Measurements from ENCODE around the gene IDH3B.

IDH3B gene

GRCh38 chr20:2663887-2664719 lies at the start of gene IDH3B:
Gene IDH3B (minus strand): TSS chr20:2664216. CDS start chr20:2664188, 28 bp downstream.
- no peaks in the 10 kb centered on the region for H3K9me3 Mint-ChIP-seq
- peak within 1 kb of the TSS; percentile 92 for H3K27ac Mint-ChIP-seq
- H3K27me3 Mint-ChIP-seq = no peaks in the 10 kb centered on the region
- peaks cover 28% of the 10 kb centered on the region for H3K4me1 Mint-ChIP-seq (ENCODE audit: low read depth)
- H3K4me3 Mint-ChIP-seq = peak within 1 kb of the TSS; percentile 88
- H3K36me3 Mint-ChIP-seq (ENCODE audit: low read depth) = peaks cover 23% of the 10 kb centered on the region

GRCh38 chr20:2713285-2713684 lies 49.3 kb upstream of the IDH3B start:
- no peak overlapping the region for H3K27ac Mint-ChIP-seq
- no peaks in the 10 kb centered on the region for H3K9me3 Mint-ChIP-seq
- H3K4me3 Mint-ChIP-seq = no peak overlapping the region
- no peaks in the 10 kb centered on the region for H3K36me3 Mint-ChIP-seq (ENCODE audit: low read depth)
- no peaks in the 10 kb centered on the region for H3K27me3 Mint-ChIP-seq
- H3K4me1 Mint-ChIP-seq (ENCODE audit: low read depth) = no peaks in the 10 kb centered on the region

GRCh38 chr20:2709205-2709981 lies 45.4 kb upstream of the IDH3B start:
- H3K36me3 Mint-ChIP-seq (ENCODE audit: low read depth) = no peaks in the 10 kb centered on the region
- no peaks in the 10 kb centered on the region for H3K4me1 Mint-ChIP-seq (ENCODE audit: low read depth)
- H3K27me3 Mint-ChIP-seq = peaks cover 3% of the 10 kb centered on the region
- H3K4me3 Mint-ChIP-seq = no peak overlapping the region
- H3K9me3 Mint-ChIP-seq = no peaks in the 10 kb centered on the region
- H3K27ac Mint-ChIP-seq = no peak overlapping the region

- Mint-ChIP-seq H3K27me3 (peaks cover 4% of the 10 kb centered on the region), H3K36me3 (ENCODE audit: low read depth) (no peaks in the 10 kb centered on the region), H3K4me3 (no peak overlapping the region), H3K27ac (no peak overlapping the region), H3K4me1 (ENCODE audit: low read depth) (no peaks in the 10 kb centered on the region), H3K9me3 (no peaks in the 10 kb centered on the region)
Observed at GRCh38 chr20:2708665-2709064, 44.6 kb upstream of the IDH3B start.

- H3K27me3 Mint-ChIP-seq = peaks cover 4% of the 10 kb centered on the region
- H3K4me3 Mint-ChIP-seq = no peak overlapping the region
- H3K27ac Mint-ChIP-seq = no peak overlapping the region
- H3K4me1 Mint-ChIP-seq (ENCODE audit: low read depth) = no peaks in the 10 kb centered on the region
- H3K9me3 Mint-ChIP-seq = no peaks in the 10 kb centered on the region
- no peaks in the 10 kb centered on the region for H3K36me3 Mint-ChIP-seq (ENCODE audit: low read depth)
Observed at GRCh38 chr20:2708073-2708415, 44.0 kb upstream of the IDH3B start.

GRCh38 chr20:2707353-2708072 lies 43.5 kb upstream of the IDH3B start:
- Mint-ChIP-seq H3K4me1 (ENCODE audit: low read depth) (no peaks in the 10 kb centered on the region), H3K9me3 (no peaks in the 10 kb centered on the region), H3K27me3 (peaks cover 4% of the 10 kb centered on the region), H3K36me3 (ENCODE audit: low read depth) (no peaks in the 10 kb centered on the region), H3K27ac (no peak overlapping the region), H3K4me3 (no peak overlapping the region)

GRCh38 chr20:2706688-2707352 lies 42.8 kb upstream of the IDH3B start:
- Mint-ChIP-seq H3K9me3 (no peaks in the 10 kb centered on the region), H3K27me3 (peaks cover 4% of the 10 kb centered on the region), H3K4me3 (no peak overlapping the region), H3K27ac (no peak overlapping the region), H3K36me3 (ENCODE audit: low read depth) (no peaks in the 10 kb centered on the region), H3K4me1 (ENCODE audit: low read depth) (no peaks in the 10 kb centered on the region)

- Mint-ChIP-seq H3K4me3 (no peak overlapping the region), H3K9me3 (no peaks in the 10 kb centered on the region)
Observed at GRCh38 chr20:2705931-2706645, 42.1 kb upstream of the IDH3B start.

GRCh38 chr20:2703716-2704475 lies 39.9 kb upstream of the IDH3B start:
- no peaks in the 10 kb centered on the region for H3K4me1 Mint-ChIP-seq (ENCODE audit: low read depth)
- H3K27ac Mint-ChIP-seq = no peak overlapping the region
- H3K4me3 Mint-ChIP-seq = no peak overlapping the region
- peaks cover 4% of the 10 kb centered on the region for H3K27me3 Mint-ChIP-seq
- no peaks in the 10 kb centered on the region for H3K36me3 Mint-ChIP-seq (ENCODE audit: low read depth)
- no peaks in the 10 kb centered on the region for H3K9me3 Mint-ChIP-seq

More at GRCh38 chr20:2705931-2706645, 42.1 kb upstream of the IDH3B start:
- Mint-ChIP-seq H3K4me1 (ENCODE audit: low read depth) (no peaks in the 10 kb centered on the region), H3K27ac (no peak overlapping the region), H3K36me3 (ENCODE audit: low read depth) (no peaks in the 10 kb centered on the region), H3K27me3 (peaks cover 4% of the 10 kb centered on the region)

- H3K27ac Mint-ChIP-seq = no peak overlapping the region
- no peaks in the 10 kb centered on the region for H3K36me3 Mint-ChIP-seq (ENCODE audit: low read depth)
- H3K9me3 Mint-ChIP-seq = no peaks in the 10 kb centered on the region
- H3K4me1 Mint-ChIP-seq (ENCODE audit: low read depth) = no peaks in the 10 kb centered on the region
- peaks cover 8% of the 10 kb centered on the region for H3K27me3 Mint-ChIP-seq
- no peak overlapping the region for H3K4me3 Mint-ChIP-seq
Observed at GRCh38 chr20:2701671-2702081, 37.7 kb upstream of the IDH3B start.

GRCh38 chr20:2700913-2701620 lies 37.1 kb upstream of the IDH3B start:
- Mint-ChIP-seq H3K4me3 (no peak overlapping the region), H3K9me3 (no peaks in the 10 kb centered on the region), H3K4me1 (ENCODE audit: low read depth) (no peaks in the 10 kb centered on the region), H3K36me3 (ENCODE audit: low read depth) (no peaks in the 10 kb centered on the region), H3K27ac (no peak overlapping the region), H3K27me3 (peaks cover 13% of the 10 kb centered on the region)

- no peaks in the 10 kb centered on the region for H3K9me3 Mint-ChIP-seq
- H3K27me3 Mint-ChIP-seq = peaks cover 23% of the 10 kb centered on the region
- H3K4me1 Mint-ChIP-seq (ENCODE audit: low read depth) = no peaks in the 10 kb centered on the region
- no peaks in the 10 kb centered on the region for H3K36me3 Mint-ChIP-seq (ENCODE audit: low read depth)
- H3K4me3 Mint-ChIP-seq = no peak overlapping the region
- H3K27ac Mint-ChIP-seq = no peak overlapping the region
Observed at GRCh38 chr20:2699775-2700413, 35.9 kb upstream of the IDH3B start.

- peaks cover 24% of the 10 kb centered on the region for H3K27me3 Mint-ChIP-seq
- H3K4me1 Mint-ChIP-seq (ENCODE audit: low read depth) = no peaks in the 10 kb centered on the region
- no peaks in the 10 kb centered on the region for H3K9me3 Mint-ChIP-seq
- no peaks in the 10 kb centered on the region for H3K36me3 Mint-ChIP-seq (ENCODE audit: low read depth)
- no peak overlapping the region for H3K4me3 Mint-ChIP-seq
- H3K27ac Mint-ChIP-seq = no peak overlapping the region
Observed at GRCh38 chr20:2698912-2699311, 34.9 kb upstream of the IDH3B start.

Data from stimulated activated naive CD8-positive, alpha-beta T cell treated with anti-CD3 and anti-CD28 coated beads, Interleukin-15, Interleukin-2, amounts not matched to agents 100 ng/mL and 50 ng/mL, for 24 hours (primary cell).